Measurements from ENCODE around the gene TSPAN18.

The TSPAN18 gene

DNA sequence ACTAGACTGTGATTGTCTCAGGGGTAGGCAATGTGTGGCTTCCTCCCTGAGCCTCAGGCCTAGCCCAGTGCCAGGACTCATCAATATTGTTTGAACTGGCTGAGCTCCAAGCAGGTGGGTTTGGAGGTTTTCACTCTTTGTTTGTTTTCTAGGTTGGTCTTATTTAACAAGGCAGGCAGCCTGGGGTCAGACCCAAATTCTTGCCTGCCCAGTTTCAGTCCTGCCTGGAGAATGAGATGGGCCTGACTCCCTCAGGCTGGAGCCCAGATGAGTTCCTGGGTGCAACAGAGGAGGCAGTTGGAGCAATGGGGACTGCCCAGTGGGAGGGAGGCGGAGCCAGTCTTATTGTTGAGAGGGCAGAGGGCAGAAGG lies 252.2 kb downstream of the TSPAN18 start:
- no peak overlapping the region for H3K23ac ChIP-seq (ENCODE audit: low read length in 2 of 2)
- H2AFZ ChIP-seq (ENCODE audit: low read depth, low read length): peak overlapping the region; percentile 36
- no peaks in the 10 kb centered on the region for H3K36me3 ChIP-seq (ENCODE audit: control insufficient read depth in 1 of 2, insufficient read depth in 2 of 2, low read depth in 1 of 2, low read length in 2 of 2)
- H3K27ac ChIP-seq (ENCODE audit: low read length, poor library complexity, severe bottlenecking): no peak overlapping the region
- 100% methylated on average over 1 of the region's 1 CpG for WGBS
- no peak overlapping the region for H2BK120ac ChIP-seq (ENCODE audit: low read depth, low read length)
- no peak overlapping the region for H3K14ac ChIP-seq (ENCODE audit: low read length in 2 of 2)
- peak overlapping the region; percentile 95 for H4K91ac ChIP-seq (ENCODE audit: low read length)
- DNase-seq: no peak
- peak overlapping the region; percentile 49 to 78 for H2BK12ac ChIP-seq (ENCODE audit: low read length in 2 of 2)
- peak overlapping the region; percentile 92 for H2BK15ac ChIP-seq (ENCODE audit: low read depth, poor library complexity, severe bottlenecking)
- H3K4me1 ChIP-seq (ENCODE audit: control insufficient read depth, insufficient read depth, low read depth, low read length): peaks cover 12% of the 10 kb centered on the region
- no peak overlapping the region for H3K4me3 ChIP-seq (ENCODE audit: insufficient read depth in 1 of 2, low read depth in 1 of 2, low read length in 2 of 2)
- no peaks in the 10 kb centered on the region for H3K79me1 ChIP-seq (replicated peaks; ENCODE audit: low read length, poor library complexity, severe bottlenecking)
- H3K4me2 ChIP-seq (ENCODE audit: low read length, poor library complexity, severe bottlenecking): no peak overlapping the region
- peaks cover 16 to 54% of the 10 kb centered on the region in 2 experiments for H3K27me3 ChIP-seq (ENCODE audit: control insufficient read depth in 1 of 2, insufficient read depth in 1 of 2, low read length in 2 of 2)
- H3K9ac ChIP-seq (ENCODE audit: low read length): no peak overlapping the region
- H3K4ac ChIP-seq (ENCODE audit: low read depth in 1 of 2, low read length in 2 of 2): peak overlapping the region; percentile 0 to 64
- H3K9me3 ChIP-seq (ENCODE audit: control insufficient read depth, low read length): no peaks in the 10 kb centered on the region
- H3K18ac ChIP-seq (ENCODE audit: low read depth in 1 of 2, low read length in 2 of 2): peak overlapping the region in 1 of 2 experiments; percentile 87
- H2AK5ac ChIP-seq (ENCODE audit: low read length, severe bottlenecking): no peak overlapping the region
- no peak overlapping the region for H2BK5ac ChIP-seq (ENCODE audit: low read depth, low read length, poor library complexity, severe bottlenecking)
- peak overlapping the region; percentile 86 for H4K8ac ChIP-seq (ENCODE audit: low read length)

- no peak overlapping the region for H2BK5ac ChIP-seq (ENCODE audit: low read depth, low read length, poor library complexity, severe bottlenecking)
- no peaks in the 10 kb centered on the region for H3K36me3 ChIP-seq (ENCODE audit: control insufficient read depth in 1 of 2, insufficient read depth in 2 of 2, low read depth in 1 of 2, low read length in 2 of 2)
- H3K4me2 ChIP-seq (ENCODE audit: low read length, poor library complexity, severe bottlenecking): no peak overlapping the region
- H3K18ac ChIP-seq (ENCODE audit: low read depth in 1 of 2, low read length in 2 of 2): peak overlapping the region; percentile 8 to 46
- H3K14ac ChIP-seq (ENCODE audit: low read length in 2 of 2): no peak overlapping the region
- H2BK15ac ChIP-seq (ENCODE audit: low read depth, poor library complexity, severe bottlenecking): peak overlapping the region; percentile 92
- H3K23ac ChIP-seq (ENCODE audit: low read length in 2 of 2): no peak overlapping the region
- H4K91ac ChIP-seq (ENCODE audit: low read length): peak overlapping the region; percentile 47
- no peak overlapping the region for H3K4me3 ChIP-seq (ENCODE audit: insufficient read depth in 1 of 2, low read depth in 1 of 2, low read length in 2 of 2)
- no peak overlapping the region for H2BK120ac ChIP-seq (ENCODE audit: low read depth, low read length)
- DNase-seq: no peak
- H3K4ac ChIP-seq (ENCODE audit: low read depth in 1 of 2, low read length in 2 of 2): peak overlapping the region; percentile 0 to 19
- peak overlapping the region; percentile 59 to 67 for H2BK12ac ChIP-seq (ENCODE audit: low read length in 2 of 2)
- no peaks in the 10 kb centered on the region for H3K9me3 ChIP-seq (ENCODE audit: control insufficient read depth, low read length)
- H2AK5ac ChIP-seq (ENCODE audit: low read length, severe bottlenecking): no peak overlapping the region
- no peak overlapping the region for H3K9ac ChIP-seq (ENCODE audit: low read length)
- peak overlapping the region; percentile 62 for H4K8ac ChIP-seq (ENCODE audit: low read length)
- H3K4me1 ChIP-seq (ENCODE audit: control insufficient read depth, insufficient read depth, low read depth, low read length): peaks cover 8% of the 10 kb centered on the region
- H3K27me3 ChIP-seq (ENCODE audit: control insufficient read depth in 1 of 2, insufficient read depth in 1 of 2, low read length in 2 of 2): peaks cover 20 to 52% of the 10 kb centered on the region in 2 experiments
- H3K79me1 ChIP-seq (replicated peaks; ENCODE audit: low read length, poor library complexity, severe bottlenecking): no peaks in the 10 kb centered on the region
- H2AFZ ChIP-seq (ENCODE audit: low read depth, low read length): no peak overlapping the region
- 81% methylated on average over 24 of the region's 24 CpGs for WGBS
- no peak overlapping the region for H3K27ac ChIP-seq (ENCODE audit: low read length, poor library complexity, severe bottlenecking)
Measured at GRCh38 chr11:44979543-44980399, 253.0 kb downstream of the TSPAN18 start.

DNA sequence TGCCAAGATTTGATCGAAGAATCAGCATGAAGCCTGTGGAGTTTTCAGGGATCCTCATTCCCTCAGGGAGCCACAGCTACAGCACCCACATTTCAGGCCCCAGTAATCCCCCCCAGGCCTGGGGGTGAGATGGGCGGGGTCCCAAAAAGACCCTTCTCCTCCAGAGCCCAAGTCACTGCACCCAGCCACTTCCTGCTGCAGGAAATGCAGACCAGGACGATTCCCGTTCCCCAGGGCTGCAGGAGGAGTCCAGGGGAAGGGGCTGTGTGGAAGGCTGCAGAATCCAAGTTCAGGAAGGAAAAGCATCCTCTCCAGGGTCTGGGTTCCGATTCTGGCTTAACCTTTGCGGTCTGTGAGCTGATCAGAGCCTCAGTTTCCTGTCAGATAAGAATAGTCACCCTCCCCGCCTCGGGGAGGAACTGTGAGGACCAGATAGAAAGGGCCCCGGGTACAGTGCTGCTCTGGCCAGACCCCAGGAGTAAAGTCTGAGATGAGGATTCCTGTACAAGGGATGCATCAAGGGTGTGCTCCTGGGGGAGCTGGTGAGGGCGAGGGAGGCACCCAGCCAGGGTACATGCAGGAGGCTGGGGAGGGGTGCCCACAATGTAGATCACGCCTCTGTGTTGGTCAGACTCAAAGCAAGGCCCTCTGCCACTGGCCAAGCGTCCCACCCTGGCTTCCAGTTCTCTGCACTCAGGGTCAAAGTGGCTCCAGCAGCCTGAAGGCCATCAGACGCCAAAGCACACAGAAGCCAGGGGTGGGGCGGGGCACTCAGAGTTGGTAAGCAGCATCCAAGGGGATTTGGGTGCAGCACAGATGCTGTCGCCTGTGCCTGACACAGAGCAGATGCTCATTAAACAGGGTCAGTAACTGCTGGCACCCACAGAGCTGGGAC lies 254.0 kb downstream of the TSPAN18 start:
- peak overlapping the region; percentile 41 for H2BK15ac ChIP-seq (ENCODE audit: low read depth, poor library complexity, severe bottlenecking)
- H2BK12ac ChIP-seq (ENCODE audit: low read length in 2 of 2): peak overlapping the region in 1 of 2 experiments; percentile 54
- no peak overlapping the region for H2AFZ ChIP-seq (ENCODE audit: low read depth, low read length)
- H3K27me3 ChIP-seq (ENCODE audit: control insufficient read depth in 1 of 2, insufficient read depth in 1 of 2, low read length in 2 of 2): peaks cover 28 to 57% of the 10 kb centered on the region in 2 experiments
- H3K9ac ChIP-seq (ENCODE audit: low read length): no peak overlapping the region
- H4K91ac ChIP-seq (ENCODE audit: low read length): no peak overlapping the region
- H3K4me3 ChIP-seq (ENCODE audit: insufficient read depth in 1 of 2, low read depth in 1 of 2, low read length in 2 of 2): no peak overlapping the region
- H3K4me1 ChIP-seq (ENCODE audit: control insufficient read depth, insufficient read depth, low read depth, low read length): peaks cover 8% of the 10 kb centered on the region
- no peak for DNase-seq
- no peak overlapping the region for H3K23ac ChIP-seq (ENCODE audit: low read length in 2 of 2)
- no peaks in the 10 kb centered on the region for H3K36me3 ChIP-seq (ENCODE audit: control insufficient read depth in 1 of 2, insufficient read depth in 2 of 2, low read depth in 1 of 2, low read length in 2 of 2)
- H2BK120ac ChIP-seq (ENCODE audit: low read depth, low read length): no peak overlapping the region
- no peaks in the 10 kb centered on the region for H3K9me3 ChIP-seq (ENCODE audit: control insufficient read depth, low read length)
- peak overlapping the region; percentile 12 for H4K8ac ChIP-seq (ENCODE audit: low read length)
- peak overlapping the region in 1 of 2 experiments; percentile 31 for H3K14ac ChIP-seq (ENCODE audit: low read length in 2 of 2)
- no peak overlapping the region for H3K4ac ChIP-seq (ENCODE audit: low read depth in 1 of 2, low read length in 2 of 2)
- H3K4me2 ChIP-seq (ENCODE audit: low read length, poor library complexity, severe bottlenecking): no peak overlapping the region
- no peaks in the 10 kb centered on the region for H3K79me1 ChIP-seq (replicated peaks; ENCODE audit: low read length, poor library complexity, severe bottlenecking)
- WGBS: 85% methylated on average over 15 of the region's 15 CpGs
- H2BK5ac ChIP-seq (ENCODE audit: low read depth, low read length, poor library complexity, severe bottlenecking): no peak overlapping the region
- no peak overlapping the region for H2AK5ac ChIP-seq (ENCODE audit: low read length, severe bottlenecking)
- H3K18ac ChIP-seq (ENCODE audit: low read depth in 1 of 2, low read length in 2 of 2): no peak overlapping the region
- no peak overlapping the region for H3K27ac ChIP-seq (ENCODE audit: low read length, poor library complexity, severe bottlenecking)

Measured in mesenchymal stem cell (in vitro differentiated cells and primary cell).